ENCODE data around the gene FCHO1.

Gene FCHO1

DNA sequence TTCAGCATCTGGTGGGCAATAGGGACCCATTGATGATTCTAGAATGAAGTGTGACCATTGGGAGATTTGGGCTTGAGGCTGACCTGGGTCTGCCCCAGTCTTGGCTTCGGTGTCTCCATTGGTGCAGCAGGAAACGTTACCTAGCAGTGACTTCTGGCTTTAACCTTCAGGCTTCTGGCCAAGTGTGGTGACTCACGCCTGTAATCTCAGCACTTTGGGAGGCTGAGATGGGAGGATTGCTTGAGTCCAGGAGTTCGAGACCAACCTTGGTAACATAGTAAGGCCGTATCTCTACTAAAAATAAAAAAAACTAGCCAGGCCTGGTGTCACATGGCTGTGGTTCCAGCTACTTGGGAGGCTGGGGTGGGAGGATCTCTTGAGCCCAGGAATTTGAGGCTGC is 7.2 kb downstream of the FCHO1 start:
- H3K4me3 ChIP-seq = no peak overlapping the region
- peaks cover 0 to 13% of the 10 kb centered on the region in 2 donors for H3K27me3 ChIP-seq
- no peak overlapping the region for H3K27ac ChIP-seq
- peaks cover 0 to 12% (median 7%) of the 10 kb centered on the region in 4 donors for H3K4me1 ChIP-seq
- no peaks in the 10 kb centered on the region for H3K9me3 ChIP-seq
- TF ChIP-seq, protein P1, sequence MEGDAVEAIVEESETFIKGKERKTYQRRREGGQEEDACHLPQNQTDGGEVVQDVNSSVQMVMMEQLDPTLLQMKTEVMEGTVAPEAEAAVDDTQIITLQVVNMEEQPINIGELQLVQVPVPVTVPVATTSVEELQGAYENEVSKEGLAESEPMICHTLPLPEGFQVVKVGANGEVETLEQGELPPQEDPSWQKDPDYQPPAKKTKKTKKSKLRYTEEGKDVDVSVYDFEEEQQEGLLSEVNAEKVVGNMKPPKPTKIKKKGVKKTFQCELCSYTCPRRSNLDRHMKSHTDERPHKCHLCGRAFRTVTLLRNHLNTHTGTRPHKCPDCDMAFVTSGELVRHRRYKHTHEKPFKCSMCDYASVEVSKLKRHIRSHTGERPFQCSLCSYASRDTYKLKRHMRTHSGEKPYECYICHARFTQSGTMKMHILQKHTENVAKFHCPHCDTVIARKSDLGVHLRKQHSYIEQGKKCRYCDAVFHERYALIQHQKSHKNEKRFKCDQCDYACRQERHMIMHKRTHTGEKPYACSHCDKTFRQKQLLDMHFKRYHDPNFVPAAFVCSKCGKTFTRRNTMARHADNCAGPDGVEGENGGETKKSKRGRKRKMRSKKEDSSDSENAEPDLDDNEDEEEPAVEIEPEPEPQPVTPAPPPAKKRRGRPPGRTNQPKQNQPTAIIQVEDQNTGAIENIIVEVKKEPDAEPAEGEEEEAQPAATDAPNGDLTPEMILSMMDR (IDR thresholded peaks at IDR 0.05) = no peak
- intact Hi-C loops (cut with DNase I; ENCODE audit: low total_unique reads) = no loop called here
- H3K36me3 ChIP-seq = no peaks in the 10 kb centered on the region
- no peak for DNase-seq

DNA sequence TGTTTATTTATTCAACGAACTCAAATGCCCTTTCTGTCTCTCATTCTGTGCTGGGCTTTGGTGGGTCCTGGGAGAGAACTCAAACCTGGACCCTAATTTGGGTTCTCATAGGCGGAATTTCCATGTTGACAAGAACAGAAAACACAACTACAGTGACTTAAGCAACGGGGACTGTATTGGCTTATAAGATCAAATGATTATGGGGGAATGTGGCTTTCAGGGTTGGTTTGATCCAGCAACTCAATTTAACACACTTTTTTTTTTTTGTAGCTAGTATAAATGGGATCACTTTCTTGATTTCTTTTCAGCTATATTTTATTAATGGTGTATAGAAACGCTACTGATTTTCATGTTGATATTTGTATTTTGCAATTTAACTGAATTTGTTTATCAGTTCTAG is 9.9 kb downstream of the FCHO1 start:
- TF ChIP-seq, protein P1 (IDR thresholded peaks at IDR 0.05) = no peak
- intact Hi-C loops (cut with DNase I; ENCODE audit: low total_unique reads) = no loop called here
- Histone ChIP-seq H3K4me1 (peaks cover 0 to 10% (median 6%) of the 10 kb centered on the region in 4 donors), H3K27me3 (peaks cover 0 to 23% of the 10 kb centered on the region in 2 donors), H3K4me3 (no peak overlapping the region), H3K36me3 (no peaks in the 10 kb centered on the region), H3K9me3 (no peaks in the 10 kb centered on the region), H3K27ac (no peak overlapping the region)
- no peak for DNase-seq

DNA sequence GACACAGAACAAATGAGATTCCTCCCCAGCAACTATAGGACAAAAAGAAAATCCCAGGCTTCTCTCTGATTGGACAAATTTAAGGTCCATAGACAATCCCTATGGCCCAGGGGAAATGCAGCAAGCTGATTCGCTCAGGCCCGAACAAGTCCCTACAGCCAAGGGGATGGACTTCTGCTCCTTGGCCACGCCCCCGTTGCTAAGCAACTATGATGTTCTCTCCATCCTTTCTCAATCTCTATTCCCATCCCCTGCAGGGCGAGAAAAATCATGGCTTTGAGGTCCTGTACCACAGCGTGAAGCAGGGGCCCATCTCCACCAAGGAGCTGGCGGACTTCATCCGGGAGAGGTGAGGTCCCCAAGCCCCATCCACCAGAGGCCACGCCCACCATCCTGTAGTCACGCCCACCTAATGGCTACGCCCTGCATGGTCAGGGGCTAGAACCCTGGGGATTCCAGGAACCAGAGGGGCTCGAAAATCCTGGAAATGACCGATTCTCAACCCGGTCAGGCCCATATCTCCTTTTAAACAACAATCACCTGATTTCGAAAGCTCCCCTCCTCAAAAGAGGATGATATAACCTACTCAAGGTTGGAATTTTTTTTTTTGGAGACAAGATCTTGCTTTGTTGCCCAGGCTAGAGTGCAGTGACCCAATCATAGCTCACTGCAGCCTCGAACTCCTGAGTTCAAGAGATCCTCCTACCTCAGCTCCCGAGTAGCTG is 11.4 kb downstream of the FCHO1 start:
- Histone ChIP-seq H3K9me3 (no peaks in the 10 kb centered on the region), H3K4me1 (peaks cover 0 to 8% (median 6%) of the 10 kb centered on the region in 4 donors), H3K27ac (no peak overlapping the region), H3K36me3 (no peaks in the 10 kb centered on the region), H3K4me3 (no peak overlapping the region), H3K27me3 (peaks cover 0 to 30% of the 10 kb centered on the region in 2 donors)
- TF ChIP-seq, protein P1 (IDR thresholded peaks at IDR 0.05) = no peak
- no peak for DNase-seq
- intact Hi-C loops (cut with DNase I; ENCODE audit: low total_unique reads) = no loop called here

DNA sequence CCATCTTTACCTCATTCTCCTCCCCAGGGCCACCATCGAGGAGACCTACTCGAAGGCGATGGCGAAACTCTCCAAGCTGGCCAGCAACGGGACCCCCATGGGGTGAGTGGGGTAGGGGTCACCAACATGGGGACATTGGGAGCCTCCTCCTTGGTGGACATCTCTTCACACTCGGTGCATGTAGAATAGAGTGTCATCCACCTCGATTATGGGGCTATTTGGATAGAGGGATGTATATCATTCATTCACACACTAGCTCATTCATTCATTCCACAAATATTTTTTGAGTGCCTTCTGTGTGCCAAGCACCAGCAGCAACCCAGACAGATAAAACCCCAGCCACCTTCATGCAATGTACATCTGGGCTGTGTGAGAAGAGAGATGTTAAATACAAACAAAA is 13.1 kb downstream of the FCHO1 start:
- Histone ChIP-seq H3K27me3 (peaks cover 0 to 30% of the 10 kb centered on the region in 2 donors), H3K4me1 (peaks cover 0 to 8% (median 6%) of the 10 kb centered on the region in 4 donors), H3K4me3 (no peak overlapping the region), H3K27ac (no peak overlapping the region), H3K36me3 (no peaks in the 10 kb centered on the region), H3K9me3 (no peaks in the 10 kb centered on the region)
- TF ChIP-seq, protein P1 (IDR thresholded peaks at IDR 0.05) = no peak
- intact Hi-C loops (cut with DNase I; ENCODE audit: low total_unique reads) = no loop called here
- no peak for DNase-seq

DNA sequence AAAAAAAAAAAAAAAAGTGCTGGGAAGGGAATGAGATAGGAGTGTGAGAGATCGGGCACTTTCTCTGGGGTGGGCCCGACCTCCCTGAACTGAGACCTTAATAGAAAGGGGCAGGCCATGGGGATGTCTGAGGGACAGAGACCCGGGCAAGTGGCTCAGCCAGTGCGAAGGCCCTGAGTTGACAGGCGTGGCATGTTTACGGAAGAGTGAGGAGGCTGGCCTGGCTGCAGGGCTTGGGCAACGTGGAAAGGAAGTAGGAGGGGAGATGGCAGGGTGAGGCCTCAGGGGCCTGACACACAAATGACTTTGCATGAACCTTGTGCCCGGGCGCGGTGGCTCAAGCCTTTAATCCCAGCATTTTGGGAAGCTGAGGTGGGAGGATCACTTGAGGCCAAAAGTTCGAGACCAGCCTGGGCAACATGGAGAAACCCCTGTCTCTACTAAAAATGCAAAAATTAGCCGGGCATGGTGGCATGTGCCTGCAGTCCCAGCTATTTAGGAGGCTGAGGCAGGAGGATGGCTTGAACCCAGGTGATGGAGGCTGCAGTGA is 13.9 kb downstream of the FCHO1 start:
- peak; percentile 68 to 78 for DNase-seq
- TF ChIP-seq, protein P1 (IDR thresholded peaks at IDR 0.05) = no peak
- Histone ChIP-seq H3K36me3 (no peaks in the 10 kb centered on the region), H3K27me3 (peaks cover 0 to 30% of the 10 kb centered on the region in 2 donors), H3K27ac (no peak overlapping the region), H3K4me3 (no peak overlapping the region), H3K4me1 (peaks cover 0 to 8% (median 6%) of the 10 kb centered on the region in 4 donors), H3K9me3 (no peaks in the 10 kb centered on the region)
- intact Hi-C loops (cut with DNase I; ENCODE audit: low total_unique reads) = loop anchor here (5.0 kb wide), 1 partner anchor 158 kb away; no protein-coding TSS in a partner anchor
